Measurements from ENCODE around the gene DNAAF9. TPM values are rescaled to one million over a fixed set of nuclear protein-coding genes. Genes with fewer than 3 reads are reported as not detected.

The DNAAF9 gene
- total and polyA plus RNA-seq, 2 of the 8 experiments (the other 6 are each of a cell fraction or from before 2014, with no cell fraction given): 2.6 to 5.7 TPM

GRCh38 chr20:3407771-3408637 lies 535 bp upstream of the DNAAF9 start (continued):
- TF ChIP-seq CHD7 (IDR thresholded peaks at IDR 0.05; ENCODE audit: insufficient replicate concordance, low read length): no peak
- no peak for TF ChIP-seq ASH2L (IDR thresholded peaks at IDR 0.05; ENCODE audit: low read length)
- TF ChIP-seq BRCA1 (IDR thresholded peaks at IDR 0.05; ENCODE audit: low read depth, low read length): no peak
- TF ChIP-seq BACH1 (IDR thresholded peaks at IDR 0.05; ENCODE audit: low read length): no peak
- TF ChIP-seq CTBP2 (IDR thresholded peaks at IDR 0.05; ENCODE audit: borderline replicate concordance, insufficient read depth, insufficient read length, low read length): no peak
- TF ChIP-seq SIX5 (IDR thresholded peaks at IDR 0.05; ENCODE audit: low read depth, low read length): no peak
- TF ChIP-seq ATF2 (IDR thresholded peaks at IDR 0.05; ENCODE audit: low read length): no peak
- no peak for TF ChIP-seq CEBPB (IDR thresholded peaks at IDR 0.05; ENCODE audit: low read depth, low read length)
- TF ChIP-seq CHD1 (IDR thresholded peaks at IDR 0.05; ENCODE audit: low read depth, low read length): no peak
